ENCODE results near the gene ZNF273. TPM values are rescaled to one million over a fixed set of nuclear protein-coding genes. Genes with fewer than 3 reads are reported as not detected.

The ZNF273 gene
- total RNA-seq, 1 donor = 5.1 TPM

GRCh38 chr7:64883113-64883905, 19.8 kb upstream of the ZNF273 start:
- peak overlapping the region; percentile 72 for H3K4me3 ChIP-seq (ENCODE audit: insufficient read depth, low read length)
- no peaks in the 10 kb centered on the region for H3K79me2 ChIP-seq (ENCODE audit: insufficient read depth, low read length)
- H3K36me3 ChIP-seq (ENCODE audit: insufficient read depth, low read length) = no peaks in the 10 kb centered on the region
- peak; percentile 79 for DNase-seq (ENCODE audit: insufficient read length, low spot score, missing footprints)
- H3K4me2 ChIP-seq (ENCODE audit: insufficient read depth, low read length) = peak overlapping the region; percentile 82
- no peak overlapping the region for H3K27ac ChIP-seq (ENCODE audit: low read depth, low read length)
- no peak for TF ChIP-seq CTCF (IDR thresholded peaks at IDR 0.05; ENCODE audit: extremely low read depth, low read depth, low read length)
- H3K4me1 ChIP-seq (ENCODE audit: insufficient read depth, low read length) = no peaks in the 10 kb centered on the region
- H3K9me3 ChIP-seq (ENCODE audit: low read depth, low read length) = no peaks in the 10 kb centered on the region
- H2AFZ ChIP-seq (ENCODE audit: low read length) = peak overlapping the region; percentile 94
- H3K27me3 ChIP-seq (ENCODE audit: insufficient read depth, low read length) = peaks cover 10% of the 10 kb centered on the region
- no peaks in the 10 kb centered on the region for H4K20me1 ChIP-seq (ENCODE audit: insufficient read depth, low read length)

GRCh38 chr7:64884085-64884912, 18.8 kb upstream of the ZNF273 start:
- Histone ChIP-seq H3K9me3 (ENCODE audit: low read depth, low read length) (no peaks in the 10 kb centered on the region), H3K4me1 (ENCODE audit: insufficient read depth, low read length) (no peaks in the 10 kb centered on the region), H3K79me2 (ENCODE audit: insufficient read depth, low read length) (no peaks in the 10 kb centered on the region), H3K27me3 (ENCODE audit: insufficient read depth, low read length) (peaks cover 10% of the 10 kb centered on the region), H4K20me1 (ENCODE audit: insufficient read depth, low read length) (no peaks in the 10 kb centered on the region), H3K4me2 (ENCODE audit: insufficient read depth, low read length) (no peak overlapping the region), H2AFZ (ENCODE audit: low read length) (no peak overlapping the region), H3K27ac (ENCODE audit: low read depth, low read length) (no peak overlapping the region), H3K36me3 (ENCODE audit: insufficient read depth, low read length) (no peaks in the 10 kb centered on the region), H3K4me3 (ENCODE audit: insufficient read depth, low read length) (no peak overlapping the region)
- no peak for TF ChIP-seq CTCF (IDR thresholded peaks at IDR 0.05; ENCODE audit: extremely low read depth, low read depth, low read length)
- DNase-seq (ENCODE audit: insufficient read length, low spot score, missing footprints) = peak; percentile 73

GRCh38 chr7:64884913-64885370, 18.1 kb upstream of the ZNF273 start:
- no peak overlapping the region for H3K4me3 ChIP-seq (ENCODE audit: insufficient read depth, low read length)
- H3K27ac ChIP-seq (ENCODE audit: low read depth, low read length) = no peak overlapping the region
- no peak for DNase-seq (ENCODE audit: insufficient read length, low spot score, missing footprints)
- H4K20me1 ChIP-seq (ENCODE audit: insufficient read depth, low read length) = no peaks in the 10 kb centered on the region
- TF ChIP-seq CTCF (IDR thresholded peaks at IDR 0.05; ENCODE audit: extremely low read depth, low read depth, low read length) = no peak
- peaks cover 10% of the 10 kb centered on the region for H3K27me3 ChIP-seq (ENCODE audit: insufficient read depth, low read length)
- H3K4me2 ChIP-seq (ENCODE audit: insufficient read depth, low read length) = no peak overlapping the region
- H3K36me3 ChIP-seq (ENCODE audit: insufficient read depth, low read length) = no peaks in the 10 kb centered on the region
- H2AFZ ChIP-seq (ENCODE audit: low read length) = no peak overlapping the region
- H3K4me1 ChIP-seq (ENCODE audit: insufficient read depth, low read length) = no peaks in the 10 kb centered on the region
- H3K9me3 ChIP-seq (ENCODE audit: low read depth, low read length) = no peaks in the 10 kb centered on the region
- no peaks in the 10 kb centered on the region for H3K79me2 ChIP-seq (ENCODE audit: insufficient read depth, low read length)
